Prostate gland (tissue), 2 donors: ENCODE data around the gene SPACDR. TPM values are rescaled to one million over a fixed set of nuclear protein-coding genes. Genes with fewer than 3 reads are reported as not detected.

Source experiments
- DNase-seq: peaks from one replicate; pipeline ENCODE4 v3.0.0-alpha.2; 2019; ENCODE audit warnings: low spot score
- H3K27ac ChIP-seq, 2 donors: fragments of 200-600 bp; sonication (generic); 2 replicates each; pipeline ENCODE4 v1.5.1; 2017 to 2019
- H3K27me3 ChIP-seq: fragments of 200-600 bp; sonication (generic); replicated peaks from 2 replicates; pipeline ENCODE4 v1.5.1; 2019; ENCODE audit not compliant: insufficient read depth
- H3K36me3 ChIP-seq, 2 donors: fragments of 200-600 bp; sonication (generic); 1 replicate in 1 of 2; 2 replicates in 1 of 2; pipeline versions ENCODE4 v1.5.1 to v1.8.1; 2017 to 2019
- H3K4me1 ChIP-seq: fragments of 200-600 bp; sonication (generic); replicated peaks from 2 replicates; pipeline ENCODE4 v1.5.1; 2019
- H3K4me3 ChIP-seq, 2 donors: fragments of 200-600 bp; sonication (generic); 2 replicates each; pipeline ENCODE4 v1.5.1; 2017 to 2019
- H3K9me3 ChIP-seq: fragments of 200-600 bp; sonication (generic); 2 replicates; pipeline ENCODE4 v1.5.1; 2017
- POLR2A ChIP-seq: fragments of 450-650 bp; IDR thresholded peaks from one replicate; pipeline ENCODE4 v1.6.1; 2016; ENCODE audit warnings: antibody characterized with exemption, mild to moderate bottlenecking
- POLR2AphosphoS5 ChIP-seq: sonication (generic); formaldehyde crosslinking; IDR thresholded peaks from one replicate; pipeline ENCODE4 v1.6.1; 2017; ENCODE audit warnings: antibody characterized with exemption
- WGBS: methylation state at CpG from one replicate; pipeline ENCODE4 v1.1.5; 2018; 5-methylcytosine and 5-hydroxymethylcytosine counted together
- intact Hi-C: fragments of 100-400 bp; cut with DNase I; formaldehyde crosslinking; loops from one replicate; pipeline ENCODE4 v1.14.2; 2022
- total RNA-seq, 2 donors: library from RNA; depleted of rRNA; stranded (reverse); fragments of >200 nt; gene quantifications; one replicate each; pipeline ENCODE4 v1.1.0, GENCODE V29; 2016
- TF ChIP-seq, protein P1 (sequence below), 4 experiments: fragments of 200-600 bp in 2 of 4; fragments of 450-650 bp in 2 of 4; sonication (generic) in 2 of 4; IDR thresholded peaks; 1 replicate in 3 of 4; 2 replicates in 1 of 4; pipeline ENCODE4 v1.5.1; 2016 to 2019; ENCODE audit warnings: antibody characterized with exemption in 4 of 4, mild to moderate bottlenecking in 2 of 4, moderate library complexity in 2 of 4

Gene SPACDR
- total RNA-seq, 2 donors from 2014 or later = 11.9 TPM; not detected in 1

DNA sequence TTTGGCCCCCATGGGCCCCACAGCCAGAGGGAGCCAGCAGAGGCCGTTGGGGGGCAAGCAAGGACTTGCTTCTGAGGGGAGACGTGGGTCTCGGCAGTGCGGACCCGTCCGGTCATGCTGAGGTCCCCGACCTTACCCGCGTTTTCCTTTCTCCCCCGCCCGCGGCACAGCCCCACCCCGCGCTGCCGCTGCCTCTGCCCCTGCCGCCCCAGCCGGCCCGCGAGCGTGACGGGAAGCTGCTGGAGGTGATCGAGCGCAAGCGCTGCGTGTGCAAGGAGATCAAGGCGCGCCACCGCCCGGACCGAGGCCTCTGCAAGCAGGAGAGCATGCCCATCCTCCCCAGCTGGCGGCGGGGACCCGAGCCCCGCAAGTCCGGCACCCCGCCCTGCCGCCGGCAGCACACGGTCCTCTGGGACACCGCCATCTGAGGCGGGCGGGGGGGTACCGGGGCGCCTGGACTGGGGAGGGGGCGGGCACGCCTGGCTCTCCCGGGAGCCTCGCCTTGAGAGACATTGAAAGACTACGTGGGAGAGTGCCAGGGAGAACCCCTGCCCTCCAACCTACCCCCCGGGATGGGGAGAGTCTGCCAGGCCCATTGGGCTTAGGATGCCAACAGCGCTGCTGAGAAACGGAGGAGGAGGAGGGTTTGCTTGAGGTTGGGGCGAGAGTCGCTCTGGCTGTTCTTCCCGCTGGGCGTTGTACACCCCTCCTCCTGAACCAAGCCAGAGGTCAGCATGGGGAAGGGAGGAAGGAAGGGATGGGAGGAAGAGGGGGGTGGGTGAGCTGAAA, 29.6 kb upstream of the SPACDR start:
- H3K36me3 ChIP-seq = no peaks in the 10 kb centered on the region
- H3K9me3 ChIP-seq = no peaks in the 10 kb centered on the region
- DNase-seq = no peak
- H3K27me3 ChIP-seq = no peaks in the 10 kb centered on the region
- peak overlapping the region; percentile 13 to 18 for H3K4me3 ChIP-seq
- intact Hi-C loops = no loop called here
- no peaks in the 10 kb centered on the region for H3K4me1 ChIP-seq
- 7% methylated on average over 29 of the region's 56 CpGs for WGBS
- H3K27ac ChIP-seq = no peak overlapping the region
- TF ChIP-seq POLR2AphosphoS5 = no peak
- no peak for TF ChIP-seq POLR2A
- TF ChIP-seq, protein P1, sequence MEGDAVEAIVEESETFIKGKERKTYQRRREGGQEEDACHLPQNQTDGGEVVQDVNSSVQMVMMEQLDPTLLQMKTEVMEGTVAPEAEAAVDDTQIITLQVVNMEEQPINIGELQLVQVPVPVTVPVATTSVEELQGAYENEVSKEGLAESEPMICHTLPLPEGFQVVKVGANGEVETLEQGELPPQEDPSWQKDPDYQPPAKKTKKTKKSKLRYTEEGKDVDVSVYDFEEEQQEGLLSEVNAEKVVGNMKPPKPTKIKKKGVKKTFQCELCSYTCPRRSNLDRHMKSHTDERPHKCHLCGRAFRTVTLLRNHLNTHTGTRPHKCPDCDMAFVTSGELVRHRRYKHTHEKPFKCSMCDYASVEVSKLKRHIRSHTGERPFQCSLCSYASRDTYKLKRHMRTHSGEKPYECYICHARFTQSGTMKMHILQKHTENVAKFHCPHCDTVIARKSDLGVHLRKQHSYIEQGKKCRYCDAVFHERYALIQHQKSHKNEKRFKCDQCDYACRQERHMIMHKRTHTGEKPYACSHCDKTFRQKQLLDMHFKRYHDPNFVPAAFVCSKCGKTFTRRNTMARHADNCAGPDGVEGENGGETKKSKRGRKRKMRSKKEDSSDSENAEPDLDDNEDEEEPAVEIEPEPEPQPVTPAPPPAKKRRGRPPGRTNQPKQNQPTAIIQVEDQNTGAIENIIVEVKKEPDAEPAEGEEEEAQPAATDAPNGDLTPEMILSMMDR (IDR thresholded peaks at IDR 0.05) = no peak

DNA sequence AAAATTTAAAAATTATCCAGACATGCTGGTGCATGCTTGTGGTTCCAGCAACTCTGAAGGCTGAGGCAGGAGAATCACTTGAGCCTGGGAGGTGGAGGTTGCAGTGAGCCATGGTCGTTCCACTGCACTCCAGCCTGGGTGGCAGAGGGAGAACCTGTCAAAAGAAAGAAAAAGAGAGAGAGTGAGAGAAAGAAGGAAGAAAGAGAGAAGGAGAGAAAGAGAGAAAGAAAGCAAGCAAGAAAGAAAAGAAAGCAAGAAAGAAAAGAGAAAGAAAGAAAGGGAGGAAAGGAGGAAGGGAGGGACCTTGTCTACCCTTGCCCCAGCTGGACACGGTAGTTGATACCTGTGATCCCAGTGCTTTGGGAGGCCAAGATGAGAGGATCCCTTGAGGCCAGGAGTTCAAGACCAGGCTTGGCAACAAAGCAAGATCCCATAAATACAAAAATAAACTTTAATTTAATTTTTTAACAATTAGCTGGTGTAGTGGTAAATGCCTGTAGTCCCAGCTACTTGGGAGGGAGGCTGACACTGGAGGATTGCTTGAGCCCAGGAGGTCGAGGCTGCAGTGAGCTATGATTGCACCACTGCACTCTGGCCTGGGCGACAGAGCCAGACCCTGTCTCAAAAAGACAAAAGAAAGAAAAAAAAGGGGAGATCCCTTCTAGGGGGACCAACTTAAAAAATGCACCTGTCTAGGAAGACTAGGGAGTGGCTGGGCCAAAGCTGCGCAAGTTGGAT, 28.8 kb upstream of the SPACDR start:
- H3K36me3 ChIP-seq = no peaks in the 10 kb centered on the region
- no peak for DNase-seq
- H3K4me1 ChIP-seq = no peaks in the 10 kb centered on the region
- intact Hi-C loops = no loop called here
- H3K9me3 ChIP-seq = no peaks in the 10 kb centered on the region
- H3K27ac ChIP-seq = no peak overlapping the region
- H3K27me3 ChIP-seq = no peaks in the 10 kb centered on the region
- TF ChIP-seq, protein P1 (IDR thresholded peaks at IDR 0.05) = no peak
- TF ChIP-seq POLR2AphosphoS5 (no peak), POLR2A (no peak)
- WGBS = 85% methylated on average over 5 of the region's 5 CpGs
- H3K4me3 ChIP-seq = peak overlapping the region; percentile 13 to 18

DNA sequence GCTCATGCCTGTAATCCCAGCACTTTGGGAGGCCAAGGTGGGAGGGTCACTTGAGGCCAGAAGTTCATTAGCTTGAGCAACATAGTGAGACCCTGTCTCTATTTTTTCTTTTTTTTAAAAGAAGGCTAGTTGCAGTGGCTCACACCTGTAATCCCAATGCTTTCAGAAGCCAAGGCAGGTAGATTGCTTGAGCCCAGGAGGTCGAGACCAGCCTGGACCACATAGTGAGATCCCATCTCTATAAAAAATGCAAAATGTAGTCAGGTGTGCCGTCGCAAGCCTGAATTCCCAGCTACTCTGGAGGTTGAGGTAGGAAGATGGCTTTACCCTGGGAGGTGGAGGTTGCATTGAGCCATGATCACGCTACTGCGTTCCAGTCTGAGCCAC, 27.1 kb upstream of the SPACDR start:
- no peaks in the 10 kb centered on the region for H3K4me1 ChIP-seq
- H3K36me3 ChIP-seq = no peaks in the 10 kb centered on the region
- TF ChIP-seq POLR2A = no peak
- no peaks in the 10 kb centered on the region for H3K9me3 ChIP-seq
- 98% methylated on average over 5 of the region's 5 CpGs for WGBS
- no peaks in the 10 kb centered on the region for H3K27me3 ChIP-seq
- intact Hi-C loops = no loop called here
- no peak for DNase-seq
- H3K4me3 ChIP-seq = no peak overlapping the region
- H3K27ac ChIP-seq = no peak overlapping the region

DNA sequence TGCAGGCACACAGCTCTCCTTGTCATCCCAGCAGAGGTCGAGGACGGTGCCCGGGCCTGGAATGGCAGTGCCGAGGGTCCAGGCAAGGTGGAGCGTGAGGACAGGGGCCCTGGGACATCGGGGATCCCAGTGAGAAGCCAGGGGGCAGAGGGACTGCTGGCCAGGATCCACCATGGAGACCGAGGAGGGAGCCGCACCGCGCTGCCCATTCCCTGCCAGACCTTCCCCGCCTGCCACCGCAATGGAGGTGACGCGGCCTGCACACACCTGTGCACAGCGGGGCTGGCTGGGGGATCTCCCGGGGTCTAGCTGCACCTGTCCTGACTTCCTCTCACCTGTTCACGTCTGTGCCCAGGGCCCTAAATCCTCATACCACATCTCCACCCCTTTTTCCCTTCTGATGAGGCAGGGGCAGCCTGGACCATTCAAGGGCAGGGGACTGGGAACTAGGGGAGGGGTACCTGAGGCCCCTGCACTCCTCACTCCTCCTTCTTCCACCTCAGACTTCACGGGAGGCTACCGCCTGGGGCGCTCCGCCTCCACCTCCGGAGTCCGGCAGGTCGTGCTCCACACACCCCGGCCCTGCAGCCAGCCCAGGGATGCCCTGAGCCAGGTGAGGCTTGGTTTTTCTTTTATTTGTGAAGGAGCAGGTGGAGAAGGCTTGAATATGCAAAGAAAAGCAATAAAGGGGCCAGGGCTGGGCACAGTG, 26.6 kb upstream of the SPACDR start:
- no peak for DNase-seq
- no peak for TF ChIP-seq POLR2AphosphoS5
- TF ChIP-seq, protein P1 (IDR thresholded peaks at IDR 0.05) = no peak
- no peak for TF ChIP-seq POLR2A
- H3K36me3 ChIP-seq = no peaks in the 10 kb centered on the region
- WGBS = 87% methylated on average over 25 of the region's 25 CpGs
- intact Hi-C loops = no loop called here
- no peaks in the 10 kb centered on the region for H3K4me1 ChIP-seq
- H3K9me3 ChIP-seq = no peaks in the 10 kb centered on the region
- H3K4me3 ChIP-seq = no peak overlapping the region
- no peak overlapping the region for H3K27ac ChIP-seq
- no peaks in the 10 kb centered on the region for H3K27me3 ChIP-seq

DNA sequence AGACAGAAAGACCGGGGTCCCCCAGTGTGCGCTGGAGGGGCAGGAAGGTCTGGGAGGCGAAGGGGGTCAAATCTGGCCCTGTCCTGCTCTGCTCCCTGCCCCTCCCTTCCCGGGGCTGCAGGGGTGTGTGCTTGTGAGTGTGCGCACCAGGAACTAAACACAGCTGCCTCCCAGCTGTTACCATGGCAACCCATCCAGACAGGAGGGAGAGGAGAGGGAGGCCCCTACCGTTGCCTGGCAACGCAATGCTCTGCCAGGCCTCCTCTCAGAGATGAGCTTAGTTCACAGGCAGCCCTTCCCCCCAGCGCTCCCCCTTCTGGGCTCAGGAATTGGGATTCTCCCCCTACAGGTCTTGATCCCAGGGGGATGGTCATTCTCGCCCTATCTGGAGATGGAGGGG, 25.8 kb upstream of the SPACDR start:
- Histone ChIP-seq H3K4me1 (no peaks in the 10 kb centered on the region), H3K27me3 (no peaks in the 10 kb centered on the region), H3K4me3 (no peak overlapping the region), H3K27ac (no peak overlapping the region), H3K9me3 (no peaks in the 10 kb centered on the region), H3K36me3 (no peaks in the 10 kb centered on the region)
- TF ChIP-seq, protein P1 (IDR thresholded peaks at IDR 0.05) = no peak
- TF ChIP-seq POLR2AphosphoS5 = no peak
- no peak for DNase-seq
- 40% methylated on average over 9 of the region's 9 CpGs for WGBS
- intact Hi-C loops = no loop called here
